SK-N-DZ (cell line): Measurements from ENCODE around the gene RHBDD3.
A peak's percentile ranks its signal among the peaks of the same experiment; 100 is the strongest.
"Not testable (repeated sequence)": the region's sequence is repeated elsewhere in the genome, so short reads cannot be mapped to it uniquely, and the experiment has no call there.

ENCODE experiments used
- DNase-seq: peaks from one replicate; pipeline ENCODE4 v3.0.0-alpha.2; 2015; ENCODE audit warnings: low spot score

Gene RHBDD3

GRCh38 chr22:29251981-29252911 lies 15.5 kb downstream of the RHBDD3 start:
- no peak for DNase-seq

DNA sequence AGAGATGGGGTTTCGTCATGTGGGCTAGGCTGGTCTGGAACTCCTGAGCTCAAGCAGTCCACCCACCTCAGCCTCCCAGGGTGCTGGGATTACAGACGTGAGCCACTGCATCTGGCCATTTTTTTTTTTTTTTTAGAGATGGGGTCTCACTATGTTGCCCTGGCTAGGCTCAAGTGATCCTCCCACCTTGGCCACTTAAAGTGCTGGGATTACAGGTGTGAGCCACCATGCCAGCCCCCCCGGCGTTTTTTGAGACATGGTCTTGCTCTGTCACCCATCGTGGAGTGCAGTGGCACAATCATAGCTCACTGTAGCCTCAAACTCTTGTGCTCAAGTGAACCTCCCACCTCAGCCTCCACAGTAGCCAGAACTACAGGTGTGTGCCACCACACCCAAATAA lies 16.5 kb downstream of the RHBDD3 start:
- no peak for DNase-seq

- DNase-seq, result not testable (repeated sequence)
Observed at GRCh38 chr22:29247891-29248290, 19.9 kb downstream of the RHBDD3 start.

DNA sequence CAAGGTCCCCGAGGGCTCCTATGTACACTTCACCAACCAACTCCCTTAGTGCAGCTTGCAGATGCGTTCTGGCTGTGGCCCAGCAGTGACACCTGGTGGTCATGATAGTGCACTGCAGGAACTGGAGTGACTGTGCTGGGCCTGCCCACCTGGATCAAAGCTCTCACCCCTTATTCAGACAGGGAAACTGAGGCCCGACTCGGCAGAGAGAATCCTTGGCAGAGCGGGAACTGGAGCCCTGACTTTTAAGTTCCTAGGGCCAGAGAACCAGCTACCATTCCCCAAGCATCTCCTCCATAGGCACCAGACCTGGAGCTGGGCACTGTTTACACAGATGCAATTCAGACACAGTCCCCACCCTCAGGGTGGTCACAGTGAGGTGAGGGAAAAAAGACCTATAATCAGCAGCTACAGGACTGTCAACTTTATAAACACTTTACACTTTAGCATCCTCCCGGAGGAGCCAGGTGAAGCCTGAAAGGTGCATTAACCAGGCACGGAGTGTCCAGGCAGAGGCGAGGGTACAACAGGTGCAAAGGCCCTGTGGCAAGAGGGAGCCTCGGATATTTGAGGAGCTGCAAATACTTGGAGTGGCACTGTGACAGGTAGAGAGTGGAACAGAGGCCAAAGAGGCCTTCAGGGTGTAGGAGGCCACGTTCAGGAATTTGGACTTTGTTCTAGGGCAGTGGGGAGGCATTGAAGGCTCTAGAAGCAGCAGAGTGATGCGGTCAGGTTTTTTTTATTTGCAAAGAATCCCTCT lies 22.0 kb downstream of the RHBDD3 start:
- DNase-seq, result peak; percentile 69

- DNase-seq, result no peak
Observed at GRCh38 chr22:29244785-29245625, 22.8 kb downstream of the RHBDD3 start.

GRCh38 chr22:29243874-29244446 lies 23.8 kb downstream of the RHBDD3 start:
- no peak for DNase-seq

- DNase-seq, result not testable (repeated sequence)
Observed at GRCh38 chr22:29240481-29240880, 27.3 kb downstream of the RHBDD3 start.

- no peak for DNase-seq
Observed at GRCh38 chr22:29233277-29233877, 34.4 kb downstream of the RHBDD3 start.

GRCh38 chr22:29231971-29232959 lies 35.5 kb downstream of the RHBDD3 start:
- no peak for DNase-seq

DNA sequence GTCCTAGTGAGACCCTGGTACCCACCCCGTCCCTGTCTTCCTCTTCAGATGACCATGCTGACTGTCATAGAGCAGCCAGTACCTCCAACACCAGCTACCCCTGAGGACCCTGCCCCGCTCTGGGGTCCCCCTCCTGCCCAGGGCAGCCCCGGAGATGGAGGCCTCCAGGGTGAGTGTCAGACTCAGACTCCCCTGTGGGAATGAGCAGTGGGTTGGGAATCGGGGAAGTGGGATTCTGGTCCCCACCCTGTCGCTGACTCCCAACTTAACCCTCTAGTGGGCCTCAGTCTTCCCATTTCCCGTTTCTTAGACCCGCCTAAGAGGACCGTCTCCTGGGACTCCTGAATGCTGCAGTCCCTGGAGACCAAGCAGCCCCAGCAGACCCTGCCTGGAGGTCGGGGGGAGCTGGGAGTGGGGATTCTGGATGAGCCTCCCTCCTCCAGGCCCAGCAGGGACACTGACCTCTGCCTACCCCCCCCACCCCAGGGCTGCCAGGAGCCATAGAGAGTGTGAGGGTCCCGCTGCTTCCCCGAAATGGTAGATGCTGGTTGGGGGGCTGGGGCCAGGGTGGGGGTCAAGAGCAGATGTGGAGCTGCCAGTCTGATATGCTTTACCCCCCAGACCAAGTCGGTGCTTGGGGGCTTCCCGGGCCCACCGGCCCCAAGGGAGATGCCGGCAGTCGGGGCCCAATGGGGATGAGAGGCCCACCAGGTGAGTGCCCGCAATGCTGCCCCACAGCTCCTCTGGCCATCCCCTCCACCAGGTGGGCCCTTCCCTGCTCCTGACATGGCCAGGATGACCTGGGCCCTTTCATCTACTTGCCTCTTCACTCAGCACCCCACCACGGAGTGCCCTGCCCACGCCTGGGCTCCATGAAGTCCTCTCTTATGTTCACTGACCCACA lies 36.6 kb downstream of the RHBDD3 start:
- no peak for DNase-seq

DNA sequence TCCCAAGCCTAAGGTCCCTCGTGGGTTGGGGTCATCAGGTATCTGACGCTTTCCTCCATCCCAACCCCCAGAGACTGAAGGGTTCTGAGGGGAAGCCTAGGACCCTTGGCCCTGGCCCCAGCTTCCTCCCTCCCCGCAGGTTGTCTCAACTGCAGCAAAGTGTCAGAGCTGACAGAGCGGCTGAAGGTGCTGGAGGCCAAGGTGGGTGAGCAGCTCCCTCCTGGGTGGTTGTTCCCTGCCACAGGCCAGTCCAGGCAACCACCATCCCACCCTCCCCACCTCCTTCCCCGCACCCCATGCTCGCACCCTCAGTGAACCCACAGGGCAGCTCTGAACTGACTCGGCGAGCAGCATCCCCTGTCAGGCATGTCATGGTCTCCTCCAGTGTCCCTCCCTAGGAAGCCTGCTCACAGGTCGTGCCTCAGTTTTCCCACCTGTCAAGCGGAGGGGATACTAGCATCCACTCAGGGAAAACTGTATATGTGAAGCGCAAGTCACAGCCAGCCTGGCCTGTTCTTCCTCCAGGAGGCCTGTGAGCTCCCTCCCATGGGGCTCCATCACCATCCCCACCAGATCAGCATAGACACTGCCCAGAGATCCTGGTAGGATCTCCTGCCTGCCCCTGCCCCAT lies 41.3 kb downstream of the RHBDD3 start:
- DNase-seq, result no peak

DNA sequence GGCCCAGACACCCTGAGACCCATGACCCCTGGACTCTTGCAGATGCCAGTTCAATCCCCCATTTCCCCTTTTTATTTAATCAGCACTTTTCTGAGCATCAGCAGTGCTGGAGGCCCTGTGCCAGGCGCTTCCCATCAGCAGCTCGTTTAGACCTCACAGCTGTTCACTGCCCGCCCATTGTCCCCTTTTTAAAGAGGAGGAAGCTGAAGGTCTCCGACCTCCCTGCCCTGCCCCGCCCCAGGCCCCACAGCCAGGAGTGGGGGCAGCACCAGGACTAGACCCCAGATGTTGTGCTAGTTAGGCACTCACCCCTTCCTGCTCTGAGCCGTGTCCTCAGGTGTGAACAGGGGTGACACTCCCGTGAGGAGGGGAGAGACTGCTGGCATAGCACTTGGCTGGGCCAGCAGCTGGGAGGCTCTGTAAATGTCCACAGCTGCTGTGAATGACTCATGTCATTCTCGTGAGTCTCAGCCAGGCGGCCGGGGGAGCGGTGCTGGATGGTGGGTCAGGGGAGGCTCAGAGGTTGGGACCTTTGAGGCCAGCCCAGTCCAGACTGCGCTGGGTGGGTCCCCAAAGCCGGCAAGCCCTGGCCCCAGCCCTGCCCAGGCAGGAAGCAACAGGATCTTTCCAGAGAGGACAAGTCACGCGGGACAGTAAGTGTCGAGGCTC lies 42.2 kb downstream of the RHBDD3 start:
- no peak for DNase-seq

GRCh38 chr22:29224859-29225410 lies 42.8 kb downstream of the RHBDD3 start:
- no peak for DNase-seq

DNA sequence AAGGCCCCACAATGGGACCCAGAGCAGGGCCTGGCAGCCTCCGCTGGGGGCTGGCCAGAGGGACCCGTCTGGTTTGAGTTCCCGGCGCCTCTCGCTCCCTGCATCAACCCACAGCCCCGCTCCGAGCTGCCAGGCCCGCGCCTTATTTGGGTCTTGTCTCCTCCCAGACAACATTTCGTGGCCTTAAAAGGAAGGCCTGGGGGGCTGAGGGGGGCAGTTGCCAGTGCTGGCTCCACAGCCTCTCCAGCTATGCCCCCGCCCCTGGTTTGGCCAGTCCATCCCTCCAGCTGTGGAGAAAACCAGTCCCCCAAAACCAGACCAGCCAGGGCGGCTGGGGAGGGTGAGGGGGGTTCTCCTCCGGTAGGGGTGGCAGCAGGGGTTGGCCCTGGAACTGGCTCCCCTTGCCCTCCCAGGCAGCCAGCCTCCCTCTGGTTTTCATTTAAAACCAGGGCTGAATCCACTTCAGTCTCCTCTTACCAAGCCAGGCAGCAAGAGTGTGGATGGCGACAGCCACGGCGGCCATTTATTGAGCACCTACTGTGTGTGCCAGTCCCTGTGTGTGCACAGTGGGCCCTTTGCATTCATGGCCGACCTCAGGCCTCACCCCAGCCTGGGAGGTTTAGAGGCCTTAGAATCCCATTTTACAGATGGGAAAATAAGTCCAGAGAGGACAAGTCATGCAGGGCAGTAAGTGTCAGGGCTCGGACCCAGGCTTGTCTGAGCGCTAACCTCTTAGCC lies 43.5 kb downstream of the RHBDD3 start:
- DNase-seq, result no peak

DNA sequence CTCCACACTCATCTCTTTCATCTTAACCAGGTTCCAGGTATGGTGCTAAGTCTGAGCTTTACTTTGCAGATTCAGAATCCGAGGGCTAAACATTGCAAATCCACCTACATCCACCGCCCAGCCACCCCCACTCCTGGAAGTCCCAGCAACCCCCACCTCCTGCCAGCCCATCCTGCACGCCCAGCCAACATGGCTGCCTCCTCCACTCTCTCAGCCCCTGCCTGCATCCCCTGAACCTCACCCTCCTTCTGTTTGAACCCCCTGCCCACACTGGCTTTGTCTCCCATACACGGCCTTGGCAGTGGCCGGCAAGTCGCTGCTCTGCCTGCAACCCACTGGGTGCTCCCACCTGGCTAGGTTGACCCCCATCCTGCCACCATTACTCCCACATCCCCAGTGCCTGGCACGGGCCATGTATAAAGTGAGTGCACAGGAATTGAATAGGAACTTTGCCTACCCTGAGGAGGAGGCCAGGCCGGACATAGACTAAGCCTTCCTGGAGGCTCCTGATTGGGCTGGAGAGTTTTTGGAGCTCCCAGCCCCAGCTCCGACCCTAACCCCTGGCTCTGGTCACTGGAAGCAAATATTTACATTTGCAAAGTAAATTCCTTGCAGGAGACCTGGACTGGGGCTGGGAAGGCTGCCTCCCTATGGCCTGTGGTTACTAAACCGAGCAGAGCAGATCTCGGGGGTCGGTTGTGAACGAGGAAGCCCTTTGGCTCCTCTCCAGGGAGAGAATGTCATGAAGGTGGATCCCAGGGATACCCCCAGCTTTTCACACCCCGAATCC lies 47.7 kb downstream of the RHBDD3 start:
- no peak for DNase-seq

DNA sequence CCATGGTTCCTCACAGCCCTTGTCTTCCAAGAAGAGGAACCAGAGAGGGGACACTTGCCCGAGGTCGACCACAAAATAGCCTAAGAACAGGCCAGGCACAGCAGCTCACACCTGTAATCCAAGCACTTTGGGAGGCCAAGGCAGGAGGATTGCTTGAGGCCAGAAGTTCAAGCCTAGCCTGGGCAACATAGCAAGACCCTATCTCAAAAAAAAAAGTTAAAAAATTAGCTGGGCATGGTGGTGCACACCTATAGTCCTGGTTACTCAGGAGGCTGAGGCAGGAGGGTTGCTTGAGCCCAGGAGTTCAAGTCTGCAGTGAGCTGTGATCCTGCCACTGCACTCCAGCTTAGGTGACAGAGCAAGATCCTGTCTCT lies 48.4 kb downstream of the RHBDD3 start:
- not testable (repeated sequence) for DNase-seq
